ENCODE results near the gene UBE2O.

Gene UBE2O

GRCh38 chr17:76439314-76439928, 13.5 kb downstream of the UBE2O start:
- no peak for DNase-seq (ENCODE audit: low read depth)

DNA sequence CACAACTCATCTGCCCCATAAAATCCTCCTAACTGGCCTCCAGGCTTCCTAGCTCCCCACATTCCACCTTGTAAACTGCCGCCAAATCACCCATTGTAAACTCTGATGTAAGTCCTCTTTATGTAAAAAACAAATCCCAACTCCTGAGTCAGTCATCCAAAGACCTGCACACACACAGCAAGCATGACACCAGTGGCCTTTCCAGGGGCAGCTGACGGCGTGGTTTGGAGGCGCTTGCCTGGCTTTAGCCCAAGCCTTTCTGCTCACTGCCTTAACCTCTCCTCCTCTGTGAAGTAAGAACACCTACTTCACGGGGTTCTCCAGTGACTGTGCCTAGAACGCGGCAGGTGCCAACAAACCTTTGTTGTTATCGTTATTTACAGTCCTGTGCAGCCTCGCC, 14.0 kb downstream of the UBE2O start:
- DNase-seq (ENCODE audit: low read depth) = no peak

GRCh38 chr17:76437467-76438402, 15.2 kb downstream of the UBE2O start:
- DNase-seq (ENCODE audit: low read depth) = no peak

GRCh38 chr17:76435751-76436150, 17.2 kb downstream of the UBE2O start:
- DNase-seq (ENCODE audit: low read depth) = no peak

GRCh38 chr17:76434870-76435269, 18.1 kb downstream of the UBE2O start:
- no peak for DNase-seq (ENCODE audit: low read depth)

DNA sequence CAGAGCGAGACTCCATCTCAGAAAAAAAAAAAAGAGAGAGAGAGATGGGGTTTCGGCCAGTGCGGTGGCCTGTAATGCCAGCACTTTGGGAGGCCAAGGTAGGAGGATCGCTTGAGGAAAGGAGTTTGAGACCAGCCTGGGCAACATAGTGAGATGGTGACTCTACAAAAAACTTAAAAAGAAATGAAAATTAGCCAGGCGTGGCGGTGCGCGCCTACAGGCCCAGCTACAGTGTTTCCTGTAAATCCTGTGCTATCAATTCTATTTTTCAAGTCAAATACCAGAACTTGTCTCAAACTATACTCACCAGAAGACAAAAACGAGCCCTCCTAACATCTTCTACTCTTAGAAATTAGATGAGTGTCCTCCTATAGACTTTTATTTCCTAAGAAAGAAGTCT, 19.3 kb downstream of the UBE2O start:
- no peak for DNase-seq (ENCODE audit: low read depth)

DNA sequence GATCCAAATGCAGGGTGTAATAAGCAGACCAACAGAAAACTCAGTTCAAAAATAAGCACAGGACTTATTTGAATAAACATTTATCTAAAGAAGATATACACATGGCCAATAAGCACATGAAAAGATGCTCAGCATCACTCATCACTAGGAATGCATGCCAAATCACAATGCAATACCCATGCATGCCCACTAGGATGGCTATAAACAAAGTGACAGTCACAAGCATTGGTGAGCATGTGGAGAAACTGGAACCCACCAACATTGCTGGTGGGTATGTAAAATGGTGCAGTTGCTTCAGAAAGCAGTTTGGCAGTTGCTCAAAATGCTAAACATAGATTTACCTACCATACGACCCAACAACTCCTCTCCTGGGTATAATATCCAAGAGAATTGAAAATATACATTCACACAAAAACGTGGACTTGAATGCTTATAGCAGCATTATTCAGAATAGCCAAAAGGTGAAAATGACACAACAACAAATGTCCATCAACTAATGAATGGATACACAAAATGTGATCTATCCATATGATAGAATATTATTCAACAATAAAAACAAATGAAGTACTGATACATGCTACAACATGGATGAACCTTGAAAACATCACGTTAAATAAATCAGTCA, 20.1 kb downstream of the UBE2O start:
- no peak for DNase-seq (ENCODE audit: low read depth)

- no peak for DNase-seq (ENCODE audit: low read depth)
Observed at GRCh38 chr17:76432004-76432403, 20.9 kb downstream of the UBE2O start.

DNA sequence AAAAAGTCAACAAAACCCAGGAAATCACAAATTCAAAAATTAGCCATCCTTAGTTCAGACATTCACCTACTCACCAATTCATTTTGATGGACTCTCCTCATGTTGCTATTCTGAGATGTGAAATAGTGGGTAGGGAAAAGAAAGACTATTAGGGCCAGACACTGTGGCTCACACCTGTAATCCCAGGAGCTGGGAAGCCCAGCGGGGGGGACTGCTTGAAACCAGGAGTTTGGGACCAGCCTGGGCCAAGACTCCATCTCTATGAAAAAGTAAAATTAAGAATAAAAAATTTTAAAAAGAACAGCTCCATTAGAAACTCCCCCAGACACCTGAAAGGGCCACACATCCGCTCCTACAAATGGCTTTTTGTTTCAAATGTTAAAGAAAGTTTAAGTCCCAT, 21.4 kb downstream of the UBE2O start:
- DNase-seq (ENCODE audit: low read depth) = no peak

GRCh38 chr17:76428511-76428910, 24.4 kb downstream of the UBE2O start:
- DNase-seq (ENCODE audit: low read depth) = peak; percentile 39

DNA sequence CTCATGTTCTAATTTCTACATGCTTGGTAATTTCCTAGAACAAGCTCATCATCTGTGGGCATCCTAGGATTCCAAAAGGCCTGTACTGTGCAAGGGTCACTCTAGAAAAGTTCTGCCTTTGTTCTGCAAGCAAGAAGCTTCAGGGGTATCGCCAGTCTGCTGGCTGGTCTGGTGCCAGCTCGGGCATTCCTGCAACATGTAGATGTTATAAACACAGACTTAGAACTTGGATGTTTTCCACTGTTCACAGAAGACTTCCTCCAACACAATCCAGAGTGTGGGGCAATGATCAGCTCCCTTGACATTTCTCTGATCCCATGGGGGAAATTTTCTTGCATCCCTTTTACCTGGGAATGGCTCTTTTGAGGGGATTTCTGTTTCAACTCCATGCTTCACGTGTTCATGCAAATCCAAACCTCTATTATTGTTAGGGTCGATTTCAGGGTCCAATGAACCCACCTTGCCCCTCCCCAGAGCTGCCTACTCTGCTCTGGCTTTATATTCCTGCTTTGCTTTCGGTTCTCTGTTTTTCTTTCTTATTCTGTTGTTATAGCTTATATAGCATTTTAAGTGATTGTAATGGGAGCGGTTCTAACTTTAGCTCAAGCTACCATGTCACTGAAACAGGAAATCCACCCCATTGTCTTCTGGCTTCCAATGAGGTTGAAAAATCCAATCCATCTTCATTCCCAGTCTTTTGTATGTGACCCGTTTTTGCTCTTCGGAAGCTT, 25.3 kb downstream of the UBE2O start:
- DNase-seq (ENCODE audit: low read depth) = peak; percentile 95

GRCh38 chr17:76426853-76427252, 26.1 kb downstream of the UBE2O start:
- no peak for DNase-seq (ENCODE audit: low read depth)

DNA sequence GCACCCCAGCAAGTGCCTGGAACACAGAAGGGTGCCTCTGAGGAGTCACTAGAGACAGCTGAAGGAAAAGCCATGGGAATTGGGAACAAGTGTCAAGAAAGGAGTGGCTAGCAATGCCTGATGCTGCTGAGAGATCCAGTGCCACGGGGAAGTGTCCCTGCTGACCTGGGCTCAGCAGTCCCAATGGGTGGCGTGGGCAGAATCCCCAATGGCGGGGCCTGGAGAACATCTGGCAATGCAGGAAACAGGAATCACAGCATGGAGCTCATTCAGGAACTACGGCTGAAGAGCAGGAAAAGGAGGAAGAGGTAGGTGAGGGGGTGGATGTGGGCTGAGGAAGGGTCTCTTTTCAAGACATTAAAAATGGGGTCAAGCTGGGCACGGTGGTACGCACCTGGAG, 30.1 kb downstream of the UBE2O start:
- no peak for DNase-seq (ENCODE audit: low read depth)

- DNase-seq (ENCODE audit: low read depth) = no peak
Observed at GRCh38 chr17:76422406-76422805, 30.5 kb downstream of the UBE2O start.

- no peak for DNase-seq (ENCODE audit: low read depth)
Observed at GRCh38 chr17:76421044-76421407, 31.9 kb downstream of the UBE2O start.

- no peak for DNase-seq (ENCODE audit: low read depth)
Observed at GRCh38 chr17:76420356-76421043, 32.5 kb downstream of the UBE2O start.

- no peak for DNase-seq (ENCODE audit: low read depth)
Observed at GRCh38 chr17:76419576-76420260, 33.2 kb downstream of the UBE2O start.

- DNase-seq (ENCODE audit: low read depth) = no peak
Observed at GRCh38 chr17:76417499-76418143, 35.3 kb downstream of the UBE2O start.

DNA sequence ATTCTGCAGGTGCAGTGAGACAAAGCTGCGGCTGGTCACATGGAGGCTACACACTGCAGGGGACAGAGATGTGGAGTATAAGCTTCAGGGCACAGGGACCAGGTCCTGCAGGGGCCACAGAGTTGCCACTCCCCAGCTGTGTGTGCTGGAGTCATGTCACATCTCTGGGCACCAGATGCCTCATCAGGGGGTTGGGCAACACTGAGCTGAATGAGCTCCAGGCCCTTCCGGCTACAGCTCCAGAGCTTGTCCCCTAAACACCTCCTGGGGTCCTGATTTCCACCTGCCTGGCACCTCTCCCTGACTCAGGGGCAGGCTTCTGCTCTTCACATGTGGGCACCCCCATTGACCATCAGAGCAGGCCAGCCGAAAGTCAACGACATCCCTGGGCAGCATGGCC, 36.1 kb downstream of the UBE2O start:
- no peak for DNase-seq (ENCODE audit: low read depth)

- no peak for DNase-seq (ENCODE audit: low read depth)
Observed at GRCh38 chr17:76416457-76416856, 36.5 kb downstream of the UBE2O start.

GRCh38 chr17:76415786-76416185, 37.2 kb downstream of the UBE2O start:
- no peak for DNase-seq (ENCODE audit: low read depth)
